HG03342 (cell line): ENCODE data around the gene CYRIA.
A peak's percentile ranks its signal among the peaks of the same experiment; 100 is the strongest.

Experiments used
- ATAC-seq: cut with Tn5 transposase; IDR thresholded peaks from one replicate; pipeline ENCODE4 v1.9.1; 2021; ENCODE audit warnings: mild to moderate bottlenecking, moderate library complexity; ENCODE audit not compliant: unreplicated experiment

Gene CYRIA

GRCh38 chr2:16665748-16666448, at the start of gene CYRIA:
Gene CYRIA (minus strand): TSS chr2:16665834. CDS start chr2:16588119, 77,715 bp downstream.
- ATAC-seq = peak; percentile 67

- ATAC-seq = peak; percentile 88
Measured at GRCh38 chr2:16713011-16713423, 47.4 kb upstream of the CYRIA start.

- ATAC-seq = no peak
Measured at GRCh38 chr2:16709769-16710168, 44.1 kb upstream of the CYRIA start.

- no peak for ATAC-seq
Measured at GRCh38 chr2:16708173-16708572, 42.5 kb upstream of the CYRIA start.

- no peak for ATAC-seq
Measured at GRCh38 chr2:16707014-16707623, 41.5 kb upstream of the CYRIA start.

- no peak for ATAC-seq
Measured at GRCh38 chr2:16700551-16701259, 35.1 kb upstream of the CYRIA start.

- no peak for ATAC-seq
Measured at GRCh38 chr2:16693854-16694253, 28.2 kb upstream of the CYRIA start.

- no peak for ATAC-seq
Measured at GRCh38 chr2:16691261-16691660, 25.6 kb upstream of the CYRIA start.

GRCh38 chr2:16687955-16688354, 22.3 kb upstream of the CYRIA start:
- no peak for ATAC-seq

GRCh38 chr2:16687222-16687621, 21.6 kb upstream of the CYRIA start:
- no peak for ATAC-seq

- no peak for ATAC-seq
Measured at GRCh38 chr2:16686641-16687040, 21.0 kb upstream of the CYRIA start.

- ATAC-seq = no peak
Measured at GRCh38 chr2:16685340-16685715, 19.7 kb upstream of the CYRIA start.

- no peak for ATAC-seq
Measured at GRCh38 chr2:16684676-16685339, 19.2 kb upstream of the CYRIA start.

GRCh38 chr2:16683576-16683975, 17.9 kb upstream of the CYRIA start:
- ATAC-seq = no peak

GRCh38 chr2:16682431-16683118, 16.9 kb upstream of the CYRIA start:
- no peak for ATAC-seq

GRCh38 chr2:16680781-16681180, 15.1 kb upstream of the CYRIA start:
- ATAC-seq = no peak

GRCh38 chr2:16680304-16680703, 14.7 kb upstream of the CYRIA start:
- no peak for ATAC-seq

- ATAC-seq = no peak
Measured at GRCh38 chr2:16678964-16679363, 13.3 kb upstream of the CYRIA start.

GRCh38 chr2:16677875-16678274, 12.2 kb upstream of the CYRIA start:
- no peak for ATAC-seq

- ATAC-seq = no peak
Measured at GRCh38 chr2:16675781-16676180, 10.1 kb upstream of the CYRIA start.

GRCh38 chr2:16674154-16674553, 8.5 kb upstream of the CYRIA start:
- no peak for ATAC-seq
